NK-92 (cell line): ENCODE measurements around the gene SLC34A1.

Experiments
- DNase-seq: peaks from one replicate; lab custom pipeline; 2025; ENCODE audit not compliant: unreplicated experiment; lab: John Stamatoyannopoulos, UW

The SLC34A1 gene

DNA sequence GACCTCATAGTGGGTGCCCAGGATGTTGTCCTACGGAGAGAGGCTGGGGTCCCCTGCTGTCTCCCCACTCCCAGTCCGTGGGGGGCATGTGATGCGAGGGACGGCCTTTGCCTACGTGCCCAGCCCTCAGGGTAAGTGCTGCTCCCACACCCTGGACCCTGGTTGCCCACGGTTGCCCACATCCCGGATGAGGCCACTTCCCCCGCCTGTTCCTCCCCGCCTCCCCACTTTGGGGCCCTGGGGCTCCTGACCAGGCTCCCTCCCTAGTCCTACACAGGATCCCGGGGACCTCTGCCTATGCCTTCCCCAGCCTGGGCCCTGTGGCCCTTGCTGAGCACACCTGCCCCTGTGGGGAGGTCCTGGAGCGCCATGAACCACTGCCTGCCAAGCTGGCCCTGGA lies 1.5 kb downstream of the SLC34A1 start:
- no peak for DNase-seq

DNA sequence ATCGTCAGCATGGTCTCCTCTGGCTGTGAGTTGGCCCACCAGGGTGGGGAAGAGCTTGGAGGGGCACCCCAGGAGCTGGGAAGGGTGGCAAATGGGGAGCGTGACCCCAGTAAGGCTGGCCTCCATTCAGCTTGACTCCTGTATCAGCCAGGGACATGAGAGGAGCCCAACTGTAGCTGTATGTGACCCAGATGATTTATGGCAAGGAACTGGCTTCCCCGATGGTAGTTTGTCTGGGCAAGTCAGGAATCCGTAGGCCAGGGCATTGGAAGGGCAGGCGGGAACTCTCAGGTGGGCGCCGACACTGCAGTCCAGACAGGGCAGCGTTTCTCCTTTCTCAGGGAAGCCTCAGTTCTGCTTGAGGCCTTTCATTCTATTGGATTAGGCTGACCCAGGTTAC lies 2.3 kb downstream of the SLC34A1 start:
- DNase-seq, result no peak

DNA sequence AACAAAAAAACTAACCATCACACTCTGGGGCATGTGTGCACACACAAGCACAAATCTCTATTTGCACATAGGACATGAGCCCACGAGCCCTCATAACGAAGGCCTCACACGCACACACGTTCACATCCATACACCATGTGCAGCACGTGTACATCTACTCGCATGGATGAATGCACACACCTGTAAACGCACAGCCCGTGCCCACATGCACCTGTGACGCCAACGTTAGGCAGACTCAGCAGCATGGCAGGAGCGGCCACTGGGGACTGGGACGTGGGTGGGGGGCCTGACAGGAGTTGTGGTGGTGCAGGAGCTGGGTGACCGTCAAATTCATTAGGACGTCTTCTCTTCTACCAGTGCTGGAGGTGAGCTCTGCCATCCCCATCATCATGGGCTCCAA lies 3.2 kb downstream of the SLC34A1 start:
- DNase-seq, result no peak

DNA sequence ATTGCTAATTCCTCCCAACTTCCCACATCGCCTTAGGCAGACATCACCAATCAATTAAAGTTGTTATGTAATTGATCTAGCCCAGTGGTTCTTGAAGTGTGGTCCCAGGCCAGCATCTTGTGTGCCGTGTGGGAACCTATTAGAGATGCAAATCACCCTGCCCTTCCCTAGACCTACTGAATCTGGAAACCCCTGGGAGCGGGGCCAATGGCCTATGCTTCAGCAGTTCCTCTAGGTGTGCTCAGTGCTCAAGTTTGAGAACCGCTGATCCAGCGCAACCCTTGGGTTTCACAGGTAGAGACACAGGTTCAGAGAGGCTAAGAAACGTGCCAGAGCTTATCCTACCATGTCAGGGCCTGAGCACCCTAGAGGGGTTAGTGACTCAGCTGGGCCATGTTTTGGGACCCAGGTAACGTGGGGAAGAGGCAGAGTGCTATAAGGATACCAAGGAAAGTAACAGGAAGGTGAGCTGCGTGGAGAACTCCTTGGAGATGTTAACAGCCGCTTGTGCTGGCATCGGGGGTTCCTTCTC lies 4.4 kb downstream of the SLC34A1 start:
- no peak for DNase-seq

DNA sequence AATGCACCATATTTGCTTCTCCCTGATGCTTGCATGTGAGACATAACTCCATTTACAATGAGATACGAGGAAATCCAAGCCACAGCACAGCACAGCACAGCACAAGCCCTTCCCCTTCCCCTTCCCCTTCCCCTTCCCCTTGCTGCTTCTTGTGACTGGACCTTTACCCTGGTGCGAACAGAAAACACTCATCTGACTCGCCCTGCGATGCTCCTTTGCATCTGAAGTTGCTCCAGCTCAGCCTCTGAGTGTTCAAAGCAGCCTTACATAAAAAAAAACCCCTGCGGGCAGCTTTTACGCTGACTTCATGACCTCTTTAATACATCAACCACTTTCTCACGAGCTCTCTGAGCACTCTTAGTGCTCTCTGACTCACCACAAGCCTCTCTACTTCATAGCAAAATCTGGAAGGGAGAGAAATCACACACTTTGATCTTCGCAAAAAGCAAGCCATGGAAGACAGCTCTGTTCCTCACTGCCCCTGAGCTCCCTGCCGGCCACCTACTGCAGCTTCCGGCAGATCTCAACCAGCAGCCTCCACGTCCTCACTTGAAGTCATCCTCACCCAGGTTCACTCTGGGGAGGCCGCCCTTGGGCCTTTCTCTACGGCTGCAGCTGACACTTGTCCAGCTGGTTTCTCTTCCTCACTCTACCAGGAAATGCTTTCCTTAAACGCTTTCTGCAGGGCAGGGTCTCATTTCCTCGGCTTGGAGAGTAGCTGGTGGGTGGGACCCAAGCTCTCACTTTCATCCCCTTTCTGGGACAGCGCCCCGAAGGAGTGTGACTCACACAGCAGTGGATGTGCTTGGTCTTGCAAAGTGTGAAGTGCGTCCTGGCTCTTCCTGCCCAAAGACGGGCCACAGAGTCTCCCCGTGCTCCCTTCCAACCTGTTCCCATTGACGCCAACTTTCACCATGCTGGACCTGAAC lies 5.3 kb downstream of the SLC34A1 start:
- no peak for DNase-seq

DNA sequence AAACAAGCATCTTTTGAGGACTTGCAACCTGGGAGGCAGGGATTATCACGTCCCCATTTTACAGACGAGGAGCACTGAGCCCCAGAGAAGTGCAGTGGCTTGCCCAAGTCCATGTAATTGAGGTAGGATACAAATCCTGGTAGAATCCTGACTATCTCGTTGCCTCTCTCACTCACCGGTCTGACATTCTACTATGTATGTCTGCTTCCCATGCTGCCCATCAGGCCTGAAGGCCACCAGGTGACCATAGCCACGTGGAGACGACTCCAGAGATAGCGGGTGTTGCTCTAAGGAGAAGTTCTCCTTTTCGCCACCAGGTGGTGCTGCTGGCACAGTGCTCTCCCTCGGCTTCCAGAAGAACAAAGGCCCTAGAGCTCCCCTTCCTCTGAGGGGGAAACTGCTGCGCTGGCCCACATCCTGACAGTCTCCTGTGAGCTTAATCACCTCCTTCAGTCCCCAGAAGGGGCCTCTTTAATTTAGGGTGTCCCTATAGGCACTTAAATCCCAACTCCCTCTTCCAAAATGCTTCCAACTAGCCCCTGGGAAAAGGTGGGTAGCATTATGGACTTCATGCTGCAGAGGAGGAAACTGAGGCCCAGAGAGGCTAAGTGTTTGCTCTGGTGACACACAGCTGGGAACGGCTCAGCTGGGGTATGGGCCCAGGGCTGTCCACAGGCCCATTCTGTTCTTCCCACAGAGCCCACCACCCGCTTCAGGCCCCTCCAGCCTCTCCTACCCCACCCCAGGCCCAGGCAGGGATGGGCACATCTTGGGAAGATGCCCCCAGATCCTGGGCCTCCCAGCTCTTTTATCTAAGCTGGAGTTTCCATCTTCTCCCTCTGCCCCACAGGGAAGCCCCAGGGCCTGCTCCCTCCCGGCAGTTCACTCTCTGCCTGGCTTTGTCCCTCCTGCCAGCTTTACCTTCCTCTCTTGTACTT lies 6.4 kb downstream of the SLC34A1 start:
- DNase-seq, result no peak

DNA sequence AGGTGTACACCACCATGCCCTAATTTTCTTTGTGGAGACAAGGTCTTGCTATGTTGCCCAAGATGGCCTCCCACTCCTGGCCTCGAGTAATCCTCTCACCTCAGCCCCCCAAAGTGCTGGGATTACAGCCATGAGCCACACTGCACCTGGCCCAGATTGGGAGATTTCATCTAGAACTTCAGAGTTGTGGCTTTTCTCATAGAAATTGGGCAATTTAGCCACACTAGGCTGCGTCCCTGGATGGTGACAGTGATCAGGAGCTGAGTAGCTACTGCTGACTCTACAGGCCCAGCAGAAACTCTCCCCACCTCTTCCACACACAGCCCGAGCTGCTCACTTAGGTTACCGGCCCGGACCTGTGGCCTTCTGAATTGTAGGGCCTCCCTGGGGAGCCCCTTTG lies 8.5 kb downstream of the SLC34A1 start:
- no peak for DNase-seq

DNA sequence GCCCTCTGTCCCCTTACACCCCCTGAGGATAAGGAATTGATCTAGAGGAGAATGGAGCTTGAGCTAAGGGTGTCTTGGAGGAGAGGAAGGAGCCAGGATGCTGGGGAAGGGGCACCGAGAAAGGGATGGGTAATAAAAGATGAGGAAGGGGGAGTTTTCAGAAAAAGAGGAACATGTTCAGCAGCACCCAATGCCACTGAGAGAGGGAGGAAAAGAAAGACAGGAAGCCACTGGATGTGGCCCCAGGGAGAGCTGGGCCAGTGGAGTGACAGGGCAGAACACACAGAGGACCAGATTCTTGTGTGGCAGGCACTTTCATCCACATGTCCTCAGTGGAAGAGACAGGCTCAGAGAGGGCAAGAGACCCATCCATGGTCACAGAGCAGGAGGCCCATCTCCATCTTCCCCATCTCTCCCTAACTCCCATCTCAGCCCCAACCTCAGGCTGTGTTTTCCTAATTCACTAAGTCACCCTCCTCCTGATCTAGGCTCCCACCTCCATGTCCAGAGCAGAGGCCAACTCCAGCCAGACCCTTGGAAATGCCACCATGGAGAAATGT lies 9.1 kb downstream of the SLC34A1 start:
- no peak for DNase-seq

DNA sequence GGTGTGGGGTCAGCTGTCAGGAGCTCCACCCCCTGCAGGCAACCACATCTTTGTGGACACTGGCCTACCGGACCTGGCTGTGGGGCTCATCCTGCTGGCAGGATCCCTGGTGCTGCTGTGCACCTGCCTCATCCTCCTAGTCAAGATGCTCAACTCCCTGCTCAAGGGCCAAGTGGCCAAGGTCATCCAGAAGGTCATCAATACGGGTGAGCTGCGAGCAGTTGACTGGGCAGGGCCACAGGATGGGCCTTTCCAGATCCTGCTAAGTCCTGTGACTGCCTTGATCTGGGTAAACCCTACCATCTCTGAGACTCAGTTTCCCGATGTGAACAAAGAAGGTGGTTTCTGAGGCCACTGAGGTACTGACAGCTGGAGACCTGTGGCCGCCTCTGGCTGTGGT lies 9.8 kb downstream of the SLC34A1 start:
- DNase-seq, result no peak

DNA sequence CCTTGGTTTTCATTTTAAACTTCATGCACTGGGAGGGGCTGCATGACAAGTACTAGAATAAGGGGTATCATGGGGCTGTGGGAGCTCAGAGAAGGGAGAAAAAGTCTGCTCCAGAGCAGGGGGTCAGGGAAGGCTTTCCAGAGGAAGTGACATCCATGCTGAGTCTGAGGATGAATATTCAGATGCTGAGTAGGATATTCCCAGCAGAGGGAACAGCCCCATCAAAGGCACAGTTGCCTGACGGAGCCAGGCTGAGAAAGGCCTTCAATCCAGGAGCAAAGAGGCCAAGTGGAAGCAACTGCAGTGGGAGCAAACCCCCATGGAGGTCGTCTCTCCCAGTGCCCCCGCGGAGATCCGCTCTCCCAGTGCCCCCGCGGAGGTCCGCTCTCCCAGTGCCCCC lies 11.8 kb downstream of the SLC34A1 start:
- no peak for DNase-seq

DNA sequence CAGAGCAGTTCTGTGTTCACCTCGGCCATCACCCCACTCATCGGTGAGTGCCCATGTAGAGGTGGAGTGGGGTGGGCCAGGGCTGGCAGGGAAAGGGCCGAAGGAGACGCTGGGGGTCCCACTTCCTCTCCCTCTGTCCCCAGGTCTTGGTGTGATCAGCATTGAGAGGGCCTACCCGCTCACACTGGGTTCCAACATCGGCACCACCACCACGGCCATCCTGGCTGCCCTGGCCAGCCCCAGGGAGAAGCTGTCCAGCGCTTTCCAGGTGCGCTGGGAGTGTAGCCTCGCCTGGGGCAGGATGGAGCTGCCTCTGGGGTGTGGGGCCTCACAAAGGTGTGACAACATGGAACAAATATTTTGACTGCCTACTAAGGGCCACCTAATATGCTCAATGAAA lies 12.6 kb downstream of the SLC34A1 start:
- DNase-seq, result no peak

DNA sequence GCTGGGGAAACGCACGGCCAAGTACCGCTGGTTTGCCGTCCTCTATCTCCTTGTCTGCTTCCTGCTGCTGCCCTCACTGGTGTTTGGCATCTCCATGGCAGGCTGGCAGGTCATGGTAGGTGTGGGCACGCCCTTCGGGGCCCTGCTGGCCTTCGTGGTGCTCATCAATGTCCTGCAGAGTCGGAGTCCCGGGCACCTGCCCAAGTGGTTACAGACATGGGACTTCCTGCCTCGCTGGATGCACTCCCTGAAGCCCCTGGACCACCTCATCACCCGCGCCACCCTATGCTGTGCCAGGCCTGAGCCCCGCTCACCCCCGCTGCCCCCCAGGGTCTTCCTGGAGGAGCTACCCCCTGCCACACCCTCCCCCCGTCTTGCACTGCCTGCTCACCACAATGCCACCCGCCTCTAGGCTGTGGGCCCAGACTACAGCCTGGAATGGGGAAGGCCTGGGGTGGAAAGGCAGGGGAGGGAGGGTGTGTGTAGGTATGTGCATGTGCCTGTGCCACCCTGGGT lies 13.7 kb downstream of the SLC34A1 start:
- no peak for DNase-seq

DNA sequence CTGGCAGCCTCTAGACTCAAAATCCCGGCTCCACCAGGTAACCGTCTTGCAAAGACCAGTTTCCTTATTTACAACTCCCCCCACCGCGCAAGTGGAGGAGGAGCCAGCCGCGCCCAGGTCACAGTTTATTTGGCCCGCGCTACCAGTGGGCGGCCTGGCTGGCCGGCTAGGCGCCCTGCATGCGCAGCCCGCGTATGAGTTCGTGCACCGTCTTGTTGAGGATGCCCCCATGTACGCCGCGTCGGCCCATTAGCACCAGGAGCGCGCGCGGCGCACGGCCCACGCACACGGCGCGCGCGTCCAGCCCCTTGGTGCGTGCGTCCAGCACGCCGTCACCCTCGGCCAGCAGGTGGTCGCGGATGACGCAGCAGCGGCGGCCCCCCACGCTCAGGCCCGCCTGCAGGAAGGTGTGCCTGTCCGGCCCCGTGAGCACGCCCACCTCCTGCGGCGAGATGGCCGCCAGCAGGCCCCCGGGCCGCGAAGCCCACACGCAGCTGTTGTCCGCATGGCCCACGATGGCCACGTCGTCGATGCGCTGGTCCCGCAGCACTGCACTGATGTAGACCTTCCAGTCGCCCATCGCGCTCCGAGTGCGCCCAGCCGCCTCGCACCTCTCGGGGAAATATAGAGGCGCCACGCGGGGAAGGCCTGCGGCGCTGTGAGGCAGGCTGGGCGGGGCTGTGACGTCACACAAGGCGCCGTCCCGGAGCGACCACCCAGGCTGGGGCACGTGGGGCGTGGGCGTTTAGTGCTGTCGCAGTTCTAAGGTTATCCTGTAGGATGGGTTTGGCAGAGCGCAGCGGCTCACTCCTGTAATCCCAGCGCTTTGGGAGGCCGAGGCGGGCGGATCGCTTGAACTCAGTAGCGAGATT lies 16.0 kb downstream of the SLC34A1 start, which contains the start of gene PFN3:
PFN3 (minus strand) TSS at position 665 of the 872 bp plus-strand sequence; CDS start at position 580, 85 bp downstream.
- DNase-seq, result no peak

DNA sequence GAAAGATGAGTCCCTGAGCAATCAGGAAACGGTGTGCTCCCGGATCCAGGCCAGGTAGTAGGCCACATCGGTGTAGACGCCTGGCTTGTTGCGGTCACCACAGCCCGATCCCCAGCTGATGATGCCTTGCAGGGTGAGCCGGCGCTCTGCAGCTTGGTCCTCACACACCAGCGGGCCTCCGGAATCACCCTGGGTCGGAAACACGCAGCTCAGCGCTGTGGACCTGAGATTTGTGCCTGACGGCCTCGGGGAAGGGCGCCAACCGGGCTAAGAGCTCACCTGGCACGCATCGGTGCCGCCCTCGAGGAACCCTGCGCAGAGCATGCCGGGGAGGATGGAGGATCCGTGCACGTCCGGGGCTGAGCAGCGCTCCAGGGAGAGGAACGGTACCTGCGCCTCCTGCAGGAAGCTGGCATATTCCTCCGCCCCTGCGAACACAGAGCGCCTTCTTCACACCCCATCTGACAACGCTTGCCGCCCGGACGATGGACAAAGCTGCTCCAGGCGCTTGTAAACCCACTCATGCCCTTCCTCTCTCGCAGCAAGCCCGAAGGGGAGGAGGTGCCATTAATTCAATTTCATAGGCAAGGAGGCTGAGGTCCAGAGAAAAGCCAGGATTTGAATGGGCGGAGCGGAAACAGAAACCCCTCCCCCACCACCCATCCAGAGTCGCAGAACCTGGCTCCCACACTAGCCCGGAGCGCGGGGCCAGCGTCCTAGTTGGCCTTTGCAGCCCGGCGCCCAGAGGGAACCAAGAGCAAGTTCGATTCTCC lies 18.2 kb downstream of the SLC34A1 start:
- DNase-seq, result no peak

DNA sequence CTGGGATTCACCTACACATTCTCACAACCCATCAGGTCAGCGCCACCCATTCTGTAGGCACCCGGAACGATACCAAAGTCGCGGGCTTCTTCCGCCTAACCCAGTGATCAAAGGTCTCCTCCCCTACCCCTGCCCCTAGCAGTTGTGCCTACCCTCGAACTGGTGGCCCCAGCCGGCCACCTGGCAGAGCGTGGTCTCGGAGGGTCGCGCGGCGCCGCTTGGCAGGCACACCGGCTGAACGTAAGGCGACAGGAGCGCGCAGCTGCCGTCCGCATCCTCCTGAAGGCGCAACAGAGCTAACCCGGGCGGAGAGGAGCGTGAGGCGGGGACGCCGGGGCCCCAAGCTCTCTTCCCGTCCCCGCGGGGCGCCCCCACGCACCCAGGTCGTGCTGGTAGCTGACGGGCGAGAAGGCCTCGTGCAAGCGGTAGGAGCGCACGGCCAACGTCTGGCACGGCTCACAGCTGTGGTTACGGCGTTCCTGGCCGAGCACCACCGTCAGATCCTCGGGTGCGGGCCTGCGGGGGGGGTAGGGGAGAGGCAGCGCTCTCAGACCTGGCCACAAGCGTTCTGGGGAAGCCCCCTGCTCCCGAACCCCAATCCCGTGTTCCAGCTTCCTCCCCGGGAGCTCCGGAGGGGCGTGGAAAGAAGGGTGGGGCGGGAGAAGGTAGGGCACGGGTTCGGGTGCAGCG lies 19.0 kb downstream of the SLC34A1 start:
- DNase-seq, result no peak

DNA sequence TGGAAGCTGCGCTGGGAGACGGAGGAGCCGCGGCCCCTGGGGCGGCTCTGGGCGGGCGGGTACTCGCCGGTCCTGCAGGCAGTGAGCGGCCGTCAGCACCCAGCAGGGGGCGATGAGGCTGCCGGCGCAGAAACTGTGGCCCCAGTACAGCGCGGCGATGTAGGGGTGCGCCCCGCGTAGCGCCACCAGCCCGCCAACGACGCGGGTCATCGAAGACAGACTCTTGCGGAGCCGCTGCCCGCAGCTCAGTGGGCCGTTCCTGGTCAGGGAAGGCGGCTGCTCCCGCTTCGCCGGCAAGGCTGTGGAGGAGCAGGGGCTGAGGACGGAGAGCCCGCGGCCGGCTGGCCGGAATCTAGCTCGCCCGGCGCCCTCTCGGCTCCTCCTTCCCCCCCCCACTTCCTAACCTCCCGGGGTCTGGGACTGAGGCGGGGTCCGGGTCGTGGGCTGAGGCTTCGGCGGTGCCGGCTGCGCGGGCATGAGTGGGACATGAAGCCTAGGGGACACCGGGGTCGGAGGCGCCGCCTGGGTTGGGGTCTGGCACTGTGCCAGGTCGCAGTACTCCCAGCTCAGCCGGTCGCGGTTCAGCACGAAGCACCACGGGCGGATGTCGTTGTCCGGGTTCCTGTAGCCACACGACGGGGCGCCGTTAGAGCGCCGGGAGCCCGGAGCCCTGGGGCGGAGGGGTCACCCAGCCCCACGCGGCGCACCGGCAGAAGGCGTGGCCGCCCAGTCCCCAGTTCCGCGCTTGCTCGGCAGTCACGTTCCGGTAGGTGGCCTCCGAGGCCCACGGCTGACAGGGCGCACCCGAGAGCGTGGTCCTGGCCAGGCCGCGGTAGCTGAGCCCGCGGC lies 19.8 kb downstream of the SLC34A1 start:
- no peak for DNase-seq

DNA sequence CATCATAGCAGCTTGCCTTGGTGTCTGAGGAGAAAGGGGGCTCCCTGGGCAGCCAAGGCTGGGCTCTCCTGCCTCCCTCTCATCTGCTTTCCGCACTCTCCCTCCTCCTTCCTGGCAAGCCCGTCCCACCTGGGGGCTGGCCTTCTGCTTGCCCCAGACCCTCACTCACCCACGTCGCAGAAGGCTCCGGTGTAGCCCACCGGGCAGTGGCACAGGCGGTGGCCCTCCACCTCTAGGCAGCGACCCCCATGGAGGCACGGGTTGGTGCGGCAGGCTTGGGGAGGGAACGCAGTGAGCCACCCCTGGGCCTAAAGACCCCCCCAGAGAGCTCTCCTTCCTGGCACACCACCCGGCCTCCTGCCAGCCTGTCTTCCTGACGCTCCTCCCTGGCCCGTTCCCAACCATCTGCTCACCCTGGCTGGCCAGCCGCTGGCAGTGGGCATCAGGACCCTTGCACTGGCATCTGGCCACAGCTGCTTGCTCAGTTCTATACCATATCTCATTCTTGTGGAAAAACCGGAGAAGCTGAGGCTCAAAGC lies 20.5 kb downstream of the SLC34A1 start:
- DNase-seq, result no peak
